C4-2B (cell line): ENCODE results near the gene ITGAV.

Experiments used
- H3K27ac ChIP-seq: fragments of 450-650 bp; 2 replicates; pipeline ENCODE4 v1.5.1; 2017
- ZFX ChIP-seq: fragments of 450-650 bp; IDR thresholded peaks from 2 replicates; pipeline ENCODE4 v1.6.1; 2017
- TF ChIP-seq, protein P1 (sequence below): fragments of 450-650 bp; conservative IDR thresholded peaks from 2 replicates; pipeline ENCODE4 v1.5.1; 2017; ENCODE audit warnings: mild to moderate bottlenecking

Gene ITGAV

DNA sequence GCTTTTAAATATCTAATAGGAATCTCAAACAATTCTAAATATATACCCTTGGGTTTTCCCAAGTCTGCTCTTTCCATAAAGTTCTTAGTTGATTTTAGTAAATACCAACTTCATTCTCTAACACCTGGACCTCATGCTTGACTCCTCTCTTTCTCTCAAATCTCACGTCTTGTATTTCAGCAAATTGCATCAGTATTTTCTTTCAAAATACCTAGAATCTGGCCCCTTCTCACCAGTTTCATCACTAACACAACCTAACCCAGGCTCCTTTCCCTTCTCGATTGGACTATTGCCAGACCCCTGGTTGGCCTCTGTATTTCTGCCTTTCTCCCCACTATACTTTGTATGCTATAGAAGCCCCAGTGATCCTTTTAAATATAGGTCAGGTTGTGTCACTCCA is 81.0 kb downstream of the ITGAV start:
- H3K27ac ChIP-seq, result no peak overlapping the region
- no peak for TF ChIP-seq ZFX
- TF ChIP-seq, protein P1, sequence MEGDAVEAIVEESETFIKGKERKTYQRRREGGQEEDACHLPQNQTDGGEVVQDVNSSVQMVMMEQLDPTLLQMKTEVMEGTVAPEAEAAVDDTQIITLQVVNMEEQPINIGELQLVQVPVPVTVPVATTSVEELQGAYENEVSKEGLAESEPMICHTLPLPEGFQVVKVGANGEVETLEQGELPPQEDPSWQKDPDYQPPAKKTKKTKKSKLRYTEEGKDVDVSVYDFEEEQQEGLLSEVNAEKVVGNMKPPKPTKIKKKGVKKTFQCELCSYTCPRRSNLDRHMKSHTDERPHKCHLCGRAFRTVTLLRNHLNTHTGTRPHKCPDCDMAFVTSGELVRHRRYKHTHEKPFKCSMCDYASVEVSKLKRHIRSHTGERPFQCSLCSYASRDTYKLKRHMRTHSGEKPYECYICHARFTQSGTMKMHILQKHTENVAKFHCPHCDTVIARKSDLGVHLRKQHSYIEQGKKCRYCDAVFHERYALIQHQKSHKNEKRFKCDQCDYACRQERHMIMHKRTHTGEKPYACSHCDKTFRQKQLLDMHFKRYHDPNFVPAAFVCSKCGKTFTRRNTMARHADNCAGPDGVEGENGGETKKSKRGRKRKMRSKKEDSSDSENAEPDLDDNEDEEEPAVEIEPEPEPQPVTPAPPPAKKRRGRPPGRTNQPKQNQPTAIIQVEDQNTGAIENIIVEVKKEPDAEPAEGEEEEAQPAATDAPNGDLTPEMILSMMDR, result no peak

DNA sequence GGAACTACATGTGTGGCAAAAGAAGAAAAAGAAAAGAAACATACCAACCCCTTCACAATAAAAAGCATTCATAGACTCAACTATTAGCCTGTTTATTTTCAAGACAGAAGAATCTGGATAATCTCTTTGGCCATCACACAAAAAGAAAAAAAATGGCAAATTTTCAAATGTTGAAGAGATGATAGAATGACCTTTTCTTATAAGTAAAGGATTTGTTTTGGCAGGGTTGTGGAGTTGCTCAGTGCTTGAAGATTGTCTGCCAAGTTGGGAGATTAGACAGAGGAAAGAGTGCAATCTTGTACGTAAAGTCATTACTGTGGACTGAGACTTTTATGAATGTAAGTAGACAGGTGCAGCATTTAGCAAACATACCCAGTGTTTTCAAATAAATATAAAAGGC is 85.5 kb downstream of the ITGAV start:
- TF ChIP-seq, protein P1, result no peak
- no peak for TF ChIP-seq ZFX
- no peak overlapping the region for H3K27ac ChIP-seq

- no peak overlapping the region for H3K27ac ChIP-seq
- no peak for TF ChIP-seq ZFX
- TF ChIP-seq, protein P1, result no peak
Observed at GRCh38 chr2:186683341-186683740, 93.5 kb downstream of the ITGAV start.

- TF ChIP-seq, protein P1, result no peak
- TF ChIP-seq ZFX, result no peak
- H3K27ac ChIP-seq, result no peak overlapping the region
Observed at GRCh38 chr2:186687807-186688211, 98.0 kb downstream of the ITGAV start.

DNA sequence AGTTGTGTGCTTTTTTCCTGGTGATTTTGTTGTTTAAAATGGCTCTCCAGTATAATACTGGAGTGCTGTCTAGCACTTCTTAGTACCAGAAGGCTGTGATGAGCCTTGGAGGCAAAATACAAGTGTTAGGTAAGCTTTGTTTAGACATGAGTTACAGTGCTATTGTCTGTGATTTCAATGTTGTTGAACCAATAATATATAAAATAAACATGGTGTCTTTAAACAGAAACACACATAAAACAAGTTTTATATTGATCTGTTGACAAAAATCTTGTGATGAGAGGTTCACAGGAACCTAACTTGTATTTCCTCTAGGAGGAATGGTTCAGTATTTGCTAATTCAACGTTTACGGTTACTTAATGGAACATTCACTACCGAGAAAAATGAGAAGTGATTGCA is 99.0 kb downstream of the ITGAV start:
- H3K27ac ChIP-seq, result no peak overlapping the region
- no peak for TF ChIP-seq ZFX
- TF ChIP-seq, protein P1, result no peak

GRCh38 chr2:186690786-186691185 is 100.9 kb downstream of the ITGAV start:
- no peak overlapping the region for H3K27ac ChIP-seq

GRCh38 chr2:186691231-186691630 is 101.4 kb downstream of the ITGAV start:
- no peak overlapping the region for H3K27ac ChIP-seq
- TF ChIP-seq ZFX, result no peak
- TF ChIP-seq, protein P1, result no peak

More at GRCh38 chr2:186690786-186691185, 100.9 kb downstream of the ITGAV start:
- TF ChIP-seq, protein P1, result no peak
- TF ChIP-seq ZFX, result no peak
